Rectal smooth muscle tissue (tissue), 1 donor: ENCODE measurements around the gene HSPB2.

Experiments
- H3K27ac ChIP-seq: one replicate; pipeline ENCODE4 v1.7.0; 2013; ENCODE audit warnings: low read depth, low read length, inconsistent platforms
- H3K27me3 ChIP-seq: one replicate; pipeline ENCODE4 v1.7.0; 2013; ENCODE audit warnings: low read length; ENCODE audit not compliant: control insufficient read depth, insufficient read depth
- H3K36me3 ChIP-seq: one replicate; pipeline ENCODE4 v1.7.0; 2013; ENCODE audit warnings: low read length; ENCODE audit not compliant: control insufficient read depth, insufficient read depth
- H3K4me1 ChIP-seq: one replicate; pipeline ENCODE4 v1.7.0; 2013; ENCODE audit warnings: low read length; ENCODE audit not compliant: control insufficient read depth, insufficient read depth
- H3K4me3 ChIP-seq: one replicate; pipeline ENCODE4 v1.7.0; 2013; ENCODE audit warnings: low read length
- H3K9ac ChIP-seq: one replicate; pipeline ENCODE4 v1.7.0; 2013; ENCODE audit warnings: low read length

The HSPB2 gene

GRCh38 chr11:111905411-111905810, 7.1 kb upstream of the HSPB2 start:
- H3K36me3 ChIP-seq, result no peaks in the 10 kb centered on the region
- H3K27ac ChIP-seq, result no peak overlapping the region
- no peak overlapping the region for H3K9ac ChIP-seq
- H3K4me3 ChIP-seq, result no peak overlapping the region
- no peaks in the 10 kb centered on the region for H3K27me3 ChIP-seq
- peaks cover 4% of the 10 kb centered on the region for H3K4me1 ChIP-seq

DNA sequence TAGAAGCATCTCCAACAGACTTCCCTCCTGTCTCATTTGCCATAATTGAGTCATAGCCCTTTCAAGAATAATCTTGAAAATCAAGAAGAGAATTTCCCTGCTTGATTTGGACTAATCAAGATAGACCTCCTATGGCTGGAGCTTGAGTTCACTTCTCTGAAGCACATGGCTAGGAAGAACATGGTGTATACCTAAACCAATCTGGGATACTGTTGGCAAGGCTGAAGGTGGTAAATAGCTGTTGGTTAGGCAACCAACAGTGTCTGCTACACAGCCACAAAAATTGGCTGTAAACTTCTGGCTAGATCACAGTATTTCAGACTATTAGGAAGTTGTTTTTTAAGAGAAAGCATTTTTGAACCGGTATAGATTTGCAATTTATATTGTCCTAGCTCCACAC, 5.9 kb upstream of the HSPB2 start:
- Histone ChIP-seq H3K36me3 (no peaks in the 10 kb centered on the region), H3K9ac (no peak overlapping the region), H3K4me3 (no peak overlapping the region), H3K4me1 (peaks cover 4% of the 10 kb centered on the region), H3K27me3 (no peaks in the 10 kb centered on the region), H3K27ac (no peak overlapping the region)

- H3K27ac ChIP-seq, result peak overlapping the region; percentile 51
- H3K9ac ChIP-seq, result no peak overlapping the region
- no peak overlapping the region for H3K4me3 ChIP-seq
- H3K4me1 ChIP-seq, result peaks cover 10% of the 10 kb centered on the region
- peaks cover 3% of the 10 kb centered on the region for H3K27me3 ChIP-seq
- no peaks in the 10 kb centered on the region for H3K36me3 ChIP-seq
Measured at GRCh38 chr11:111908639-111909305, 3.8 kb upstream of the HSPB2 start.

GRCh38 chr11:111909378-111909777, 3.2 kb upstream of the HSPB2 start:
- Histone ChIP-seq H3K4me3 (peak overlapping the region; percentile 36), H3K9ac (no peak overlapping the region)

DNA sequence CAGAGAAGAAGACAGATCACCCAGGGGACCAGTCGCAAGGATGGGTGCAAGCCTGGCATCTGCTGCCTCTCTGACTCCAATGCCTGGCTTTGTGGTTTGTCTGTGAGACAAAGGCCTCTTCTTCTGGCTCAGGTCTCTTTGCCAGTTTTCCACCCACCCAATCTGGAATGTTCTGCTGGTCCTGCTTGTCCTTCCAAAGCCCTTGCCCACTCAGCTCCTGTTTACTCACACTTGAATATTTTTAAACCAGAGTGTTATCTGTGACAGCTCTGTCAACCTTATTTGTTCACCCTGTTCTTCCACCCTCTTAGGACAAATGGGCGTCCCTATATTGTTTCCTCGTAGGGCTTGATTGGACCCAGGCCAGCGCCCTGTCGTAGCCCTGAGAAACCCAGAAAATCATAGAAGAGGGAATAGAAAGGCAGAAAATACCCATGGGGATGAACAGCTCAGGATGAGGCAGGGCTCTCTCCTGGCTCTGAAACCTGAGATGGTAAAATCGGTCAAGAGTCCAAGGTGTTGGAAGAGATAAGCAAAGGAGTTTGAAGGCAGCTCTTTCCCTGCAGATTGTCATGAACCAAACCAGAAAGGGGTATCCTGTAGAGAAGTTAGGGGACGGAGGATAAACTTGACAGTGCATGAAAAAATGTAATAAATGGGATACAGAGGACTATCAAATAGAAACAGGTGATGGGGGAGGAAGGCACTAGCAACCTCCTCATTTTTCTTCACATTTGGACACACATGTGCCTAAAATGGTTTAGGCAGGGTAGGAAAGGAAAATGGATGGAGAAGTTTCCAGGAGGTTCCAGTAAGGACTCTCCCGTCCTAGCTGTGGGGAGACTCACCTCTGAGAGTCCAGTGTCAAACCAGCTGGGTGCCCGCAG, 1.6 kb upstream of the HSPB2 start:
- H3K4me1 ChIP-seq, result peaks cover 12% of the 10 kb centered on the region
- H3K9ac ChIP-seq, result peak overlapping the region; percentile 6
- peak overlapping the region; percentile 98 for H3K27ac ChIP-seq
- H3K4me3 ChIP-seq, result peak overlapping the region; percentile 78
- H3K36me3 ChIP-seq, result no peaks in the 10 kb centered on the region
- H3K27me3 ChIP-seq, result peaks cover 3% of the 10 kb centered on the region

More at GRCh38 chr11:111909378-111909777, 3.2 kb upstream of the HSPB2 start:
- H3K27ac ChIP-seq, result peak overlapping the region; percentile 98
- peaks cover 12% of the 10 kb centered on the region for H3K4me1 ChIP-seq
- H3K36me3 ChIP-seq, result no peaks in the 10 kb centered on the region
- peaks cover 3% of the 10 kb centered on the region for H3K27me3 ChIP-seq

- Histone ChIP-seq H3K27ac (peak within 1 kb of the TSS; percentile 98), H3K27me3 (peaks cover 3% of the 10 kb centered on the region), H3K36me3 (no peaks in the 10 kb centered on the region), H3K9ac (peak within 1 kb of the TSS; percentile 57), H3K4me1 (peaks cover 12% of the 10 kb centered on the region), H3K4me3 (peak within 1 kb of the TSS; percentile 78)
Measured at GRCh38 chr11:111911563-111912401, 752 bp upstream of the HSPB2 start, which contains the start of gene CRYAB. Gene CRYAB, minus strand, starts transcription at chr11:111911770. Its CDS starts 46 bp downstream, at chr11:111911724.

DNA sequence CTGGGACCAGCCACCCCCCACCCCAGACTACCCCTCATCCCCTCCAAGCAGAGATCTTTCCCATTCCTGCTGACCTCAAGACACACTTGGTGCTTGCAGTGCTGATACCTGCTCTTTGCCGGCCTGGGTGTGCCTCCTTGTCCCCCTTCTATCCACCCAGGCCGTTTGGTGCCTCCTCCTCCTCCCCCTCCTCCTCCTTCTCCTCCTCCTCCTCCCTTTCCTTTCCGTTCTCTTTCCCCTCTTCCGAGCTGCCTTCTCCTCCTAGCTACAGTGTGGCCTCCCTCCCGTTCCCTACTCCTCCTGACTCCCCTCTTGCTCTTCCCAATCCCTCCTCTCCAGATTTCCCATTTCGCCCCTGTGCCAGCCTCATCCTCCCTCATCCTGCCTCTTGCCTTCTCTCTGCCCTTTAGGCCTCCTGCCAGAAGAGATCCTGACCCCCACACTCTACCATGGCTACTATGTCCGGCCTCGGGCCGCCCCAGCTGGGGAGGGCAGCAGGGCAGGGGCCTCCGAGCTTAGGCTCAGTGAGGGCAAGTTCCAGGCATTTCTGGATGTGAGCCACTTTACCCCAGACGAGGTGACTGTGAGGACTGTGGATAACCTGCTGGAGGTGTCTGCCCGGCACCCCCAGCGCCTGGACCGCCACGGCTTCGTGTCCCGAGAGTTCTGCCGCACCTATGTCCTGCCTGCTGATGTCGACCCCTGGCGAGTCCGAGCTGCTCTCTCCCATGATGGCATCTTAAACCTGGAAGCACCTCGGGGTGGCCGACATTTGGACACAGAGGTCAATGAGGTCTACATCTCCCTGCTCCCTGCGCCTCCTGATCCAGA, 712 bp downstream of the HSPB2 start:
- Histone ChIP-seq H3K27ac (peak overlapping the region; percentile 98), H3K27me3 (peaks cover 3% of the 10 kb centered on the region), H3K9ac (no peak overlapping the region), H3K4me1 (peaks cover 12% of the 10 kb centered on the region), H3K4me3 (peak overlapping the region; percentile 78), H3K36me3 (no peaks in the 10 kb centered on the region)

GRCh38 chr11:111913997-111914396, 1.5 kb downstream of the HSPB2 start:
- Histone ChIP-seq H3K27me3 (peaks cover 3% of the 10 kb centered on the region), H3K4me1 (peaks cover 12% of the 10 kb centered on the region), H3K36me3 (no peaks in the 10 kb centered on the region), H3K4me3 (peak overlapping the region; percentile 78), H3K27ac (peak overlapping the region; percentile 98), H3K9ac (no peak overlapping the region)

- Histone ChIP-seq H3K27ac (no peak overlapping the region), H3K27me3 (peaks cover 3% of the 10 kb centered on the region), H3K9ac (no peak overlapping the region), H3K36me3 (no peaks in the 10 kb centered on the region), H3K4me1 (peaks cover 8% of the 10 kb centered on the region), H3K4me3 (no peak overlapping the region)
Measured at GRCh38 chr11:111916768-111917167, 4.2 kb downstream of the HSPB2 start.

- peaks cover 3% of the 10 kb centered on the region for H3K27me3 ChIP-seq
- peaks cover 8% of the 10 kb centered on the region for H3K4me1 ChIP-seq
- no peaks in the 10 kb centered on the region for H3K36me3 ChIP-seq
- H3K9ac ChIP-seq, result no peak overlapping the region
- H3K4me3 ChIP-seq, result no peak overlapping the region
- H3K27ac ChIP-seq, result no peak overlapping the region
Measured at GRCh38 chr11:111917312-111917711, 4.8 kb downstream of the HSPB2 start.

DNA sequence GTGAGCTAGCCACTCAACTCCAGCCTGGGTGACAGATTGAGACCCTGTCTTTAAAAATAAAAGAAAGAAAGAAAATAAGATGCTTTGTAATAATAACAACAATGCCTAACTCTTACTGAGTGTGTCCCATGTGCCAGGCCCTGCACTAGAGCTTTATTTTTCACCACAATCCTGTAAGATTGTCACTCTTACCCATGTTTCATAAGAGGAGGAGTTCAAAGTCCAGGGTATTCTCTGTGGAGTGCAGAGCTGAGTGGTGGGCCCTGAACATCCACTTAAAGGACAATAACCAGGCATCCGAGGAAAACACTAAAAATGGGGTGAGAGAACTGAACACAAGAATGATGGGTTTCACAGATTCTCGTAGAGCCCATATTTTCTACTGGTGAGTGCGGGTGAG, 5.3 kb downstream of the HSPB2 start:
- peaks cover 3% of the 10 kb centered on the region for H3K27me3 ChIP-seq
- no peak overlapping the region for H3K27ac ChIP-seq
- H3K4me3 ChIP-seq, result no peak overlapping the region
- no peaks in the 10 kb centered on the region for H3K36me3 ChIP-seq
- peaks cover 12% of the 10 kb centered on the region for H3K4me1 ChIP-seq
- H3K9ac ChIP-seq, result no peak overlapping the region
